AG04449 (cell line): ENCODE measurements around the gene PIGBOS1.

Experiments used
- CTCF ChIA-PET: fragments of 350-600 bp; formaldehyde crosslinking; extraction: SDS; loops from one replicate; lab custom pipeline; 2021; ENCODE audit warnings: antibody characterized with exemption; lab: Yijun Ruan, JAX
- POLR2A ChIA-PET: fragments of 400-600, 350-600 bp; formaldehyde crosslinking; extraction: SDS; loops from one replicate; lab custom pipeline; 2020; ENCODE audit warnings: antibody characterized with exemption, inconsistent platforms; lab: Yijun Ruan, JAX
- DNase-seq: peaks from one replicate; pipeline ENCODE4 v3.0.0-alpha.2; 2010; ENCODE audit warnings: low read depth, low spot score
- H3K4me3 ChIP-seq: 2 replicates; pipeline ENCODE4 v1.5.1; 2011; ENCODE audit warnings: low read depth, mild to moderate bottlenecking, control low read depth, low read length
- CTCF ChIP-seq: IDR thresholded peaks from one replicate; pipeline ENCODE4 v1.5.1; 2011; ENCODE audit warnings: mild to moderate bottlenecking, moderate library complexity, low read length, control low read depth, inconsistent platforms; ENCODE audit not compliant: insufficient read depth; ENCODE audit errors: missing control alignments

PIGBOS1 gene

GRCh38 chr15:55277715-55278114, 41.2 kb downstream of the PIGBOS1 start:
- TF ChIP-seq CTCF: no peak
- POLR2A ChIA-PET: no interaction called here
- CTCF ChIA-PET: interaction anchor here (1.4 to 1.5 kb wide), 2 partner anchors 11 to 46 kb away, joined by 3 read pairs; no protein-coding TSS in a partner anchor
- no peak overlapping the region for H3K4me3 ChIP-seq
- no peak for DNase-seq

DNA sequence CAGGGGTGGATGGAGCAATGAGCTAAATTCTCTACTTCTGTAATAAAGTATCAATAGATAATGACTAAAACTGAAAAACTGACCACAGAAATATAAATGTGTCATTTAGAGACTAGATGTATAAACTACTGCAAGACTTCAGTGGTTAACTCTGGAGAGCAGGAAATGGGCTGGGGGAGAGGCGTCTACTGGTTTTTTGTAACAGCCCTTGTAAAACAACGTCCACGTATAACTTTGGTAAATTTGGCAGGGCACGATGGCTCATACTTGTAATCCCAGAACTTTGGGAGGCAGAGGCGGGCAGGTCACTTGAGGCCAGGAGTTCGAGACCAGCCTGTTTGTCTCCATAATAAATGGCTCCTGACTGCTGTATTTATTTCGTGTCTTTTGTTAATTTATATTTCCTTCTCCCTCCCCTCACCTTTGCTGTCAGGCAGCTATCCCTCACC, 41.8 kb downstream of the PIGBOS1 start:
- POLR2A ChIA-PET: no interaction called here
- CTCF ChIA-PET: interaction anchor here (1.4 to 1.5 kb wide), 2 partner anchors 10 to 45 kb away, joined by 3 read pairs; no protein-coding TSS in a partner anchor
- no peak for TF ChIP-seq CTCF
- no peak for DNase-seq
- H3K4me3 ChIP-seq: no peak overlapping the region

- CTCF ChIA-PET: interaction anchor here (1.4 kb wide), 1 partner anchor 9 kb away, joined by 3 read pairs; no protein-coding TSS in a partner anchor
- POLR2A ChIA-PET: no interaction called here
- no peak overlapping the region for H3K4me3 ChIP-seq
- no peak for DNase-seq
- no peak for TF ChIP-seq CTCF
Observed at GRCh38 chr15:55276324-55276723, 42.6 kb downstream of the PIGBOS1 start.

DNA sequence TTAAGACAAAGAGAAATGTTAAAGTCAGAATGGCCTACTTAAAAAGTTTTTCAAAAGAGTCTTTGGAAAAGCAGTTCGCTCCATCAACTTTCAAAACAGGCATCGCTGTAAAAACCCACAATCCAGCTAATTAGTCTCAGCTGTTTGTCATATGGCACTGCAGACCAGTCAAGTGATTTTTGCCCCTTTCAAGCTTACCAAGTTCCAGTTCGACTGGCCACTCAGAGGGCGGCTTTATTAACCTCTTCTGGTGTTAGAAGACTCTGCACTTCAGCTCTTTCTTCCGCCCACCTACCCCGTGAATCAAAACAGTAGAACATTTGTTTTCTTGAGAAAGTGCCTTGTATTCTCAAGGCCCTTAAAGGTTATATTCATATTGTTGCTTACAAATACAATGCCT, 48.6 kb downstream of the PIGBOS1 start:
- no peak for TF ChIP-seq CTCF
- POLR2A ChIA-PET: no interaction called here
- no peak for DNase-seq
- no peak overlapping the region for H3K4me3 ChIP-seq
- CTCF ChIA-PET: interaction anchor here (0.6 to 1.1 kb wide), 3 partner anchors 9 to 51 kb away, joined by 3 to 6 read pairs (median 5); no protein-coding TSS in a partner anchor

DNA sequence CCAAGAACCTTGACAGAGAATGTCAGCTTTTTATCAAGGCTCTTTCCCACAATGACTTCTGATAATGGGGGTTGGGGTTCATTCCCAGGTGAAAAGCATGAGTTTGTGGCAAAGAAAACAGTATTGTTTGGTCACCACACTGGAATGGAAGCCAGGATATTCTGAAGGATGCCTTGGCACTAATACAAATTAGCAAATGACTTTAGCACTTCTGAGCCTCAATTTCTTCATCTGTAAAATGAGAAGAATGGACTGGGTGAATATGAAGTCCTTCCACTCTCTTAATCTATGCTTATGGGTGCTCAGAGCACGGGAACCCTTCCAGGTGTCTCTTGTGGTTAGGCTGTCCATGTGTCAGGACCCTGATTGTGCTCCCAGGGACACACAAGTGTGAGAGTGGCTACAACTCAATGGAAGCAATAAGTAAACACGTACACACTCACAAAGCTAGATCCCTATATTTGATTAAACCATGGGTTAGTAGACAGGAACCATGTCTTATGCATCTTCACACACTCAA, 50.7 kb downstream of the PIGBOS1 start:
- ChIA-PET POLR2A (interaction anchor here (1.4 kb wide), 1 partner anchor 47 kb away, joined by 3 read pairs; no protein-coding TSS in a partner anchor), CTCF (interaction anchor here (1.2 to 1.3 kb wide), 3 partner anchors 24 to 167 kb away, joined by 3 to 5 read pairs (median 3); no protein-coding TSS in a partner anchor)
- DNase-seq: no peak
- no peak overlapping the region for H3K4me3 ChIP-seq
- no peak for TF ChIP-seq CTCF

GRCh38 chr15:55267401-55268175, 51.3 kb downstream of the PIGBOS1 start:
- no peak overlapping the region for H3K4me3 ChIP-seq
- ChIA-PET CTCF (interaction anchor here (0.6 to 1.3 kb wide), 5 partner anchors 10 to 168 kb away, joined by 3 to 5 read pairs (median 3); no protein-coding TSS in a partner anchor), POLR2A (interaction anchor here (1.4 kb wide), 1 partner anchor 46 kb away, joined by 3 read pairs; no protein-coding TSS in a partner anchor)
- DNase-seq: no peak
- no peak for TF ChIP-seq CTCF
